HFFc6 (cell line): ENCODE data around the gene ATCAY. TPM values are rescaled to one million over a fixed set of nuclear protein-coding genes. Genes with fewer than 3 reads are reported as not detected.
"Not testable (repeated sequence)": the region's sequence is repeated elsewhere in the genome, so short reads cannot be mapped to it uniquely, and the experiment has no call there.

Experiments
- DNase-seq: peaks from one replicate; pipeline ENCODE4 v3.0.0-alpha.2; 2018
- H3K27ac Mint-ChIP-seq: 2 replicates; pipeline ENCODE4 v1.8.0; 2020; ENCODE audit warnings: mild to moderate bottlenecking, mixed read lengths
- H3K27me3 Mint-ChIP-seq: 2 replicates; pipeline ENCODE4 v1.8.0; 2021; ENCODE audit warnings: mild to moderate bottlenecking, moderate library complexity, mixed read lengths; ENCODE audit not compliant: insufficient read depth
- H3K36me3 Mint-ChIP-seq: 2 replicates; pipeline ENCODE4 v1.8.0; 2021; ENCODE audit warnings: low read depth, mixed read lengths
- H3K4me1 Mint-ChIP-seq: 2 replicates; pipeline ENCODE4 v1.8.0; 2020; ENCODE audit warnings: low read depth, mixed read lengths
- H3K4me3 Mint-ChIP-seq: 2 replicates; pipeline ENCODE4 v1.8.0; 2020; ENCODE audit warnings: mild to moderate bottlenecking, moderate library complexity, mixed read lengths
- H3K9me3 Mint-ChIP-seq: 2 replicates; pipeline ENCODE4 v1.8.0; 2020; ENCODE audit warnings: mild to moderate bottlenecking, mixed read lengths
- total RNA-seq, 6 experiments: library from RNA; stranded (reverse); fragmentation: NEBNext Ultra II Directional; extraction: Animal tissue kit (Norgen Biotek cat#: 25700); gene quantifications; 2 replicates in 1 of 6; 3 replicates in 5 of 6; pipeline ENCODE4 v1.2.3, GENCODE V29; 2021
- TF ChIP-seq, protein P1 (sequence below): fragments of 200-600 bp; sonication (generic); IDR thresholded peaks from 2 replicates; pipeline ENCODE4 v1.5.0; 2021; ENCODE audit warnings: antibody characterized with exemption, mild to moderate bottlenecking

ATCAY gene
- total RNA-seq, 6 experiments from 2014 or later = not detected

- H3K27ac Mint-ChIP-seq = no peak overlapping the region
- H3K9me3 Mint-ChIP-seq = no peaks in the 10 kb centered on the region
- no peaks in the 10 kb centered on the region for H3K4me1 Mint-ChIP-seq
- DNase-seq = no peak
- TF ChIP-seq, protein P1, sequence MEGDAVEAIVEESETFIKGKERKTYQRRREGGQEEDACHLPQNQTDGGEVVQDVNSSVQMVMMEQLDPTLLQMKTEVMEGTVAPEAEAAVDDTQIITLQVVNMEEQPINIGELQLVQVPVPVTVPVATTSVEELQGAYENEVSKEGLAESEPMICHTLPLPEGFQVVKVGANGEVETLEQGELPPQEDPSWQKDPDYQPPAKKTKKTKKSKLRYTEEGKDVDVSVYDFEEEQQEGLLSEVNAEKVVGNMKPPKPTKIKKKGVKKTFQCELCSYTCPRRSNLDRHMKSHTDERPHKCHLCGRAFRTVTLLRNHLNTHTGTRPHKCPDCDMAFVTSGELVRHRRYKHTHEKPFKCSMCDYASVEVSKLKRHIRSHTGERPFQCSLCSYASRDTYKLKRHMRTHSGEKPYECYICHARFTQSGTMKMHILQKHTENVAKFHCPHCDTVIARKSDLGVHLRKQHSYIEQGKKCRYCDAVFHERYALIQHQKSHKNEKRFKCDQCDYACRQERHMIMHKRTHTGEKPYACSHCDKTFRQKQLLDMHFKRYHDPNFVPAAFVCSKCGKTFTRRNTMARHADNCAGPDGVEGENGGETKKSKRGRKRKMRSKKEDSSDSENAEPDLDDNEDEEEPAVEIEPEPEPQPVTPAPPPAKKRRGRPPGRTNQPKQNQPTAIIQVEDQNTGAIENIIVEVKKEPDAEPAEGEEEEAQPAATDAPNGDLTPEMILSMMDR = no peak
- peaks cover 24% of the 10 kb centered on the region for H3K27me3 Mint-ChIP-seq
- H3K36me3 Mint-ChIP-seq = no peaks in the 10 kb centered on the region
- no peak overlapping the region for H3K4me3 Mint-ChIP-seq
Measured at GRCh38 chr19:3881272-3882040, 971 bp downstream of the ATCAY start.

- Mint-ChIP-seq H3K9me3 (no peaks in the 10 kb centered on the region), H3K36me3 (no peaks in the 10 kb centered on the region), H3K4me1 (no peaks in the 10 kb centered on the region), H3K4me3 (no peak overlapping the region), H3K27me3 (peaks cover 22% of the 10 kb centered on the region), H3K27ac (no peak overlapping the region)
- TF ChIP-seq, protein P1 = no peak
- no peak for DNase-seq
Measured at GRCh38 chr19:3882041-3882384, 1.5 kb downstream of the ATCAY start.

GRCh38 chr19:3890591-3890990 lies 10.1 kb downstream of the ATCAY start:
- TF ChIP-seq, protein P1 = no peak
- no peak overlapping the region for H3K27ac Mint-ChIP-seq
- H3K36me3 Mint-ChIP-seq = no peaks in the 10 kb centered on the region

DNA sequence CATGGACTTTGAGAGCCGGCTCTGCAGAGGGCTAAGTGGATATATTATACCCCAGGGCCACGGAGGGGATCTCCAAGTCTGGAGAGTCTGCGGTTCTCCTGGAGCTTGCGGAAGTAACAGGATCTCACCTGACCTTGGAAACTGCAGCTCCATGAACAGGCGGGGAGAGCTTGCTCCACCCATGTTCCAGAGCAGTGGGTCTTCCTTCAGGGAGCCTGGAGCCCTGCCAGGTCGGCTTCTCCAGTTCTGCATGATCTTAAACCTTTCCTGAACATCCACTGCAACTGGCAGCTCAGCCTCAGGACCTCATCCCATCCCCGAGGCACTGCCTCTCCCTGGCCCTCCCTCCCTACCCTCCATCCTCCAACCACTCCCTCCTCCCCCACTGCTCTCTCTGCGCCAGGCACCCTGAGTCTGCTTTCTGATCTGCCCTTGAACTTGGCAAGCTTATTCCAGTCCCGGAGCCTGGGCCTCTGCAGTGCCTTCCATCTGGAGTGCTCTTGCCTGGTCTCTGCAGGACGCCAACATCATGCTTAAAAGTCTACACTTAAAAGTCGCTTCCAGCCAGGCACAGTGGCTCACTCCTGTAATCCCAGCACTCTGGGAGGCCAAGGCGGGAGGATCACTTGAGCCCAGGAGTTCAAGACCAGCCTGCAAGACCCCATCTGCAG lies 13.2 kb downstream of the ATCAY start:
- DNase-seq = no peak
- TF ChIP-seq, protein P1 = no peak
- no peaks in the 10 kb centered on the region for H3K36me3 Mint-ChIP-seq
- H3K4me1 Mint-ChIP-seq = no peaks in the 10 kb centered on the region
- H3K9me3 Mint-ChIP-seq = no peaks in the 10 kb centered on the region
- H3K27me3 Mint-ChIP-seq = peaks cover 25% of the 10 kb centered on the region; the same call in 1 of the 2 replicates
- H3K27ac Mint-ChIP-seq = no peak overlapping the region
- no peak overlapping the region for H3K4me3 Mint-ChIP-seq

More at GRCh38 chr19:3890591-3890990, 10.1 kb downstream of the ATCAY start:
- H3K27me3 Mint-ChIP-seq = peaks cover 20% of the 10 kb centered on the region; the same call in 1 of the 2 replicates
- no peak for DNase-seq
- H3K9me3 Mint-ChIP-seq = no peaks in the 10 kb centered on the region
- H3K4me3 Mint-ChIP-seq = no peak overlapping the region
- no peaks in the 10 kb centered on the region for H3K4me1 Mint-ChIP-seq

GRCh38 chr19:3894959-3895358 lies 14.5 kb downstream of the ATCAY start:
- H3K36me3 Mint-ChIP-seq, H3K4me1 Mint-ChIP-seq, DNase-seq, H3K4me3 Mint-ChIP-seq, H3K27ac Mint-ChIP-seq, H3K9me3 Mint-ChIP-seq: not testable (repeated sequence)
- H3K27me3 Mint-ChIP-seq = peaks cover 21% of the 10 kb centered on the region

GRCh38 chr19:3895788-3896187 lies 15.3 kb downstream of the ATCAY start:
- Mint-ChIP-seq H3K36me3 (no peaks in the 10 kb centered on the region), H3K27me3 (peaks cover 25% of the 10 kb centered on the region), H3K4me3 (no peak overlapping the region), H3K4me1 (no peaks in the 10 kb centered on the region), H3K9me3 (0 out of 2 replicates have a peak, but pooled peaks cover 3% of the 10 kb centered on the region), H3K27ac (no peak overlapping the region)
- TF ChIP-seq, protein P1 = no peak
- DNase-seq = no peak
